ENCODE results near the gene PSME3.
"Not testable (repeated sequence)": the region's sequence is repeated elsewhere in the genome, so short reads cannot be mapped to it uniquely, and the experiment has no call there.

The PSME3 gene

GRCh38 chr17:42851371-42852240 is 18.4 kb downstream of the PSME3 start:
- not testable (repeated sequence) for DNase-seq

GRCh38 chr17:42852351-42852750 is 19.2 kb downstream of the PSME3 start:
- DNase-seq = no peak

GRCh38 chr17:42853004-42853403 is 19.8 kb downstream of the PSME3 start:
- no peak for DNase-seq

- no peak for DNase-seq
These were observed 20.4 kb downstream of the PSME3 start for GRCh38 chr17:42853597-42853967.

GRCh38 chr17:42853968-42854790 is 21.0 kb downstream of the PSME3 start:
- DNase-seq = no peak

GRCh38 chr17:42855048-42855596 is 21.9 kb downstream of the PSME3 start:
- no peak for DNase-seq

- not testable (repeated sequence) for DNase-seq
These were observed 22.9 kb downstream of the PSME3 start for GRCh38 chr17:42856093-42856492.

- DNase-seq = not testable (repeated sequence)
These were observed 23.3 kb downstream of the PSME3 start for GRCh38 chr17:42856516-42856915.

GRCh38 chr17:42857389-42857788 is 24.2 kb downstream of the PSME3 start:
- no peak for DNase-seq

GRCh38 chr17:42865638-42866094 is 32.5 kb downstream of the PSME3 start:
- DNase-seq = no peak

- DNase-seq = no peak
These were observed 33.0 kb downstream of the PSME3 start for GRCh38 chr17:42866216-42866615.

GRCh38 chr17:42866631-42867575 is 33.7 kb downstream of the PSME3 start:
- DNase-seq = no peak

GRCh38 chr17:42867694-42868261 is 34.6 kb downstream of the PSME3 start:
- DNase-seq = not testable (repeated sequence)

- DNase-seq = no peak
These were observed 35.1 kb downstream of the PSME3 start for GRCh38 chr17:42868338-42868737.

- DNase-seq = no peak
These were observed 38.5 kb downstream of the PSME3 start for GRCh38 chr17:42871647-42872046.

GRCh38 chr17:42872251-42872965 is 39.2 kb downstream of the PSME3 start:
- no peak for DNase-seq

- DNase-seq = no peak
These were observed 40.1 kb downstream of the PSME3 start for GRCh38 chr17:42873315-42873714.

GRCh38 chr17:42873932-42874695 is 40.9 kb downstream of the PSME3 start:
- not testable (repeated sequence) for DNase-seq

- no peak for DNase-seq
These were observed 43.8 kb downstream of the PSME3 start for GRCh38 chr17:42877037-42877436.

GRCh38 chr17:42878123-42878880 is 45.1 kb downstream of the PSME3 start:
- DNase-seq = no peak
